Gastrocnemius medialis (tissue), 4 donors: ENCODE data around the gene ASXL3.

Experiments
- CTCF ChIP-seq, 5 experiments: fragments of 450-650 bp in 3 of 5; fragments of 200-600 bp in 2 of 5; sonication (generic) in 2 of 5; IDR thresholded peaks in 4 of 5; conservative IDR thresholded peaks in 1 of 5; 1 replicate in 4 of 5; 2 replicates in 1 of 5; pipeline ENCODE4 v1.5.1; 2016 to 2019; ENCODE audit warnings: antibody characterized with exemption in 5 of 5, mild to moderate bottlenecking in 3 of 5, moderate library complexity in 3 of 5
- POLR2A ChIP-seq, 2 donors: fragments of 450-650 bp; IDR thresholded peaks; one replicate each; pipeline ENCODE4 v1.6.1; 2017; ENCODE audit warnings: antibody characterized with exemption in 2 of 2, mild to moderate bottlenecking in 2 of 2, moderate library complexity in 2 of 2

GRCh38 chr18:33729556-33729955 lies 151.5 kb downstream of the ASXL3 start:
- TF ChIP-seq CTCF (IDR thresholded peaks at IDR 0.05 in 4 of 5, conservative IDR thresholded peaks at IDR 0.05 in 1 of 5) = no peak
- TF ChIP-seq POLR2A (IDR thresholded peaks at IDR 0.05) = no peak
